GM10248 (cell line): Measurements from ENCODE around the gene GRIK4.

ENCODE experiments used
- CTCF ChIA-PET: fragments of 300-600 bp; sonication (Branson Sonifier 250); formaldehyde crosslinking; extraction: SDS; loops from one replicate; lab custom pipeline; 2021; ENCODE audit warnings: antibody characterized with exemption; lab: Yijun Ruan, JAX
- POLR2A ChIA-PET: fragments of 350-650 bp; sonication (Branson Sonifier 250); formaldehyde crosslinking; extraction: SDS; loops from one replicate; lab custom pipeline; 2020; ENCODE audit warnings: antibody characterized with exemption; lab: Yijun Ruan, JAX
- DNase-seq: peaks from one replicate; pipeline ENCODE4 v3.0.0; 2012; ENCODE audit errors: extremely low spot score
- CTCF ChIP-seq: IDR thresholded peaks from 2 replicates; pipeline ENCODE4 v1.5.1; 2012; ENCODE audit warnings: mild to moderate bottlenecking, low read depth; ENCODE audit errors: extremely low read depth, missing control alignments, control extremely low read depth

The GRIK4 gene

GRCh38 chr11:120940160-120940848 lies 428.8 kb downstream of the GRIK4 start:
- TF ChIP-seq CTCF: no peak
- POLR2A ChIA-PET: no interaction called here
- CTCF ChIA-PET: interaction anchor here (1.1 kb wide), 1 partner anchor 12 kb away, joined by 3 read pairs; no protein-coding TSS in a partner anchor
- no peak for DNase-seq

- no peak for TF ChIP-seq CTCF
- CTCF ChIA-PET: interaction anchor here (1.1 to 1.5 kb wide), 2 partner anchors 11 to 12 kb away, joined by 3 to 5 read pairs; no protein-coding TSS in a partner anchor
- DNase-seq: no peak
- POLR2A ChIA-PET: no interaction called here
These were observed 429.5 kb downstream of the GRIK4 start for GRCh38 chr11:120941000-120941399.

- POLR2A ChIA-PET: no interaction called here
- no peak for TF ChIP-seq CTCF
- CTCF ChIA-PET: no interaction called here
- DNase-seq: no peak
These were observed 431.2 kb downstream of the GRIK4 start for GRCh38 chr11:120942701-120943100.

- CTCF ChIA-PET: interaction anchor here (0.7 to 1.0 kb wide), 3 partner anchors 13 to 17 kb away, joined by 3 read pairs; no protein-coding TSS in a partner anchor
- peak; percentile 21 for TF ChIP-seq CTCF
- POLR2A ChIA-PET: no interaction called here
- no peak for DNase-seq
These were observed 433.5 kb downstream of the GRIK4 start for GRCh38 chr11:120945042-120945441.

- no peak for TF ChIP-seq CTCF
- no peak for DNase-seq
- ChIA-PET POLR2A (no interaction called here), CTCF (interaction anchor here (0.9 to 2.8 kb wide), 5 partner anchors 19 to 616 kb away, joined by 3 to 10 read pairs (median 4); partner anchors contain the start of gene GRIK4)
These were observed 439.3 kb downstream of the GRIK4 start for GRCh38 chr11:120950880-120951279.

GRCh38 chr11:120952461-120953434 lies 441.2 kb downstream of the GRIK4 start:
- POLR2A ChIA-PET: no interaction called here
- CTCF ChIA-PET: interaction anchor here (0.6 to 2.8 kb wide), 21 partner anchors 12 to 462 kb away, joined by 3 to 10 read pairs (median 3); partner anchors contain the start of gene GRIK4
- TF ChIP-seq CTCF: peak; percentile 82
- DNase-seq: peak; percentile 80
